ENCODE data around the gene ATP8A2. TPM values are rescaled to one million over a fixed set of nuclear protein-coding genes. Genes with fewer than 3 reads are reported as not detected.
A peak's percentile ranks its signal among the peaks of the same experiment; 100 is the strongest.

Gene ATP8A2
- total and polyA plus RNA-seq, 2 of the 8 experiments (the other 6 are each of a cell fraction or from before 2014, with no cell fraction given): 2.4 to 8.3 TPM

- DNase-seq (ENCODE audit: low read depth in 1 of 2, low spot score in 2 of 2): no peak
- Histone ChIP-seq H2BK120ac (replicated peaks; ENCODE audit: low read depth, low read length) (no peak overlapping the region), H2AFZ (ENCODE audit: low read length) (no peak overlapping the region), H3K4me3 (ENCODE audit: extremely low read depth in 1 of 4, insufficient read depth in 2 of 4, low read depth in 3 of 4, low read length in 4 of 4) (peak overlapping the region; percentile 32 to 68 (median 55)), H3K4me2 (ENCODE audit: insufficient read depth in 1 of 2, low read depth in 2 of 2, low read length in 2 of 2) (peak overlapping the region; percentile 74 to 84), H3K9me3 (ENCODE audit: insufficient read depth in 2 of 2, low read depth in 1 of 2, low read length in 1 of 2) (no peaks in the 10 kb centered on the region), H2BK15ac (ENCODE audit: low read length) (no peak overlapping the region), H3K36me3 (ENCODE audit: control insufficient read depth in 2 of 4, insufficient read depth in 4 of 4, low read length in 3 of 4) (peaks cover 0 to 7% (median 4%) of the 10 kb centered on the region in 4 experiments; a peak in 5 of 8 replicates), H3K4me1 (replicated peaks in 1 of 4; ENCODE audit: control insufficient read depth in 3 of 4, insufficient read depth in 4 of 4, low read length in 3 of 4) (peaks cover 2 to 3% (median 2%) of the 10 kb centered on the region in 4 experiments; a peak in 4 of 7 replicates), H3K23ac (ENCODE audit: insufficient read length) (no peak overlapping the region), H3K56ac (replicated peaks; ENCODE audit: insufficient read length, low read depth, low read length) (no peak overlapping the region), H3K18ac (ENCODE audit: extremely low read depth, low read length) (peak overlapping the region; percentile 72; the same call in 1 of the 2 replicates), H2BK12ac (ENCODE audit: low read depth, low read length) (no peak overlapping the region), H4K20me1 (replicated peaks in 1 of 2; ENCODE audit: control insufficient read depth in 1 of 2, insufficient read depth in 2 of 2, low read length in 2 of 2) (peaks cover 2 to 5% of the 10 kb centered on the region in 2 experiments), H4K91ac (replicated peaks; ENCODE audit: insufficient read length, low read length) (no peak overlapping the region), H3K23me2 (ENCODE audit: low read depth, low read length) (peaks cover 18% of the 10 kb centered on the region; the same call in 1 of the 2 replicates), H3K14ac (ENCODE audit: insufficient read length) (no peak overlapping the region), H2BK5ac (ENCODE audit: low read depth, low read length) (no peak overlapping the region), H3K79me1 (ENCODE audit: low read depth, low read length) (no peaks in the 10 kb centered on the region), H2AK5ac (ENCODE audit: low read depth, low read length) (no peak overlapping the region), H3K79me2 (ENCODE audit: control insufficient read depth in 1 of 2, insufficient read depth in 2 of 2, low read length in 2 of 2) (peaks cover 0 to 9% of the 10 kb centered on the region in 2 experiments; a peak in 1 of 4 replicates), H3K27ac (ENCODE audit: low read depth, low read length) (no peak overlapping the region), H3K4ac (replicated peaks; ENCODE audit: insufficient read length, low read depth, low read length) (no peak overlapping the region), H2BK20ac (ENCODE audit: low read length) (no peak overlapping the region), H4K8ac (ENCODE audit: extremely low read depth, insufficient read depth, low read length) (peak overlapping the region; percentile 70; the same call in 1 of the 2 replicates), H4K5ac (ENCODE audit: insufficient read length, low read depth, low read length) (no peak overlapping the region), H3K9ac (replicated peaks in 1 of 4; ENCODE audit: extremely low read depth in 1 of 4, low read depth in 3 of 4, low read length in 3 of 4) (peak overlapping the region in 3 of 4 experiments; percentile 16 to 78 (median 25); a peak in 3 of 7 replicates), H3K27me3 (replicated peaks in 1 of 4; ENCODE audit: control insufficient read depth in 3 of 4, extremely low read depth in 1 of 4, insufficient read depth in 3 of 4, low read length in 3 of 4) (peaks cover 9 to 45% (median 23%) of the 10 kb centered on the region in 4 experiments)
- POLR2A ChIA-PET (ENCODE audit: partially characterized antibody): interaction anchor here (0.6 to 2.6 kb wide), 23 partner anchors 10 to 373 kb away, joined by 3 to 8 read pairs (median 3); no protein-coding TSS in a partner anchor
- 3% methylated on average over 30 of the region's 45 CpGs; no CpG with 5 or more reads in 1 of the 2 experiments for WGBS, 2 experiments (ENCODE audit: extremely low coverage in 1 of 2, insufficient coverage in 1 of 2, insufficient read length in 1 of 2, insufficient replicate concordance in 2 of 2, low coverage in 1 of 2, low lambda C conversion rate in 2 of 2, missing lambda C conversion rate in 1 of 2)
- no peak for FAIRE-seq
- CTCF ChIA-PET (ENCODE audit: partially characterized antibody): interaction anchor here (1.0 kb wide), 2 partner anchors 14 to 366 kb away, joined by 3 read pairs; no protein-coding TSS in a partner anchor
- TF ChIP-seq, protein P1, sequence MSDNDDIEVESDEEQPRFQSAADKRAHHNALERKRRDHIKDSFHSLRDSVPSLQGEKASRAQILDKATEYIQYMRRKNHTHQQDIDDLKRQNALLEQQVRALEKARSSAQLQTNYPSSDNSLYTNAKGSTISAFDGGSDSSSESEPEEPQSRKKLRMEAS (IDR thresholded peaks at IDR 0.05): peak; percentile 42; the same call in 1 of the 2 replicates
- TF ChIP-seq EZH2 (IDR thresholded peaks at IDR 0.05; ENCODE audit: low read depth, low read length, severe bottlenecking): peak; percentile 81
- TF ChIP-seq HDAC6 (IDR thresholded peaks at IDR 0.05; ENCODE audit: low read depth, low read length): no peak
- TF ChIP-seq SUZ12 (IDR thresholded peaks at IDR 0.05; ENCODE audit: low read length): peak; percentile 46; the same call in 1 of the 2 replicates
- TF ChIP-seq, protein P2, sequence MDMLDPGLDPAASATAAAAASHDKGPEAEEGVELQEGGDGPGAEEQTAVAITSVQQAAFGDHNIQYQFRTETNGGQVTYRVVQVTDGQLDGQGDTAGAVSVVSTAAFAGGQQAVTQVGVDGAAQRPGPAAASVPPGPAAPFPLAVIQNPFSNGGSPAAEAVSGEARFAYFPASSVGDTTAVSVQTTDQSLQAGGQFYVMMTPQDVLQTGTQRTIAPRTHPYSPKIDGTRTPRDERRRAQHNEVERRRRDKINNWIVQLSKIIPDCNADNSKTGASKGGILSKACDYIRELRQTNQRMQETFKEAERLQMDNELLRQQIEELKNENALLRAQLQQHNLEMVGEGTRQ (IDR thresholded peaks at IDR 0.05; ENCODE audit: low read length): no peak
- TF ChIP-seq KDM4A (IDR thresholded peaks at IDR 0.05; ENCODE audit: low read depth, low read length, severe bottlenecking): peak; percentile 53
- TF ChIP-seq JUN (IDR thresholded peaks at IDR 0.05; ENCODE audit: low read depth, low read length): no peak
- peak; percentile 48 for TF ChIP-seq RNF2 (IDR thresholded peaks at IDR 0.05; ENCODE audit: borderline replicate concordance, low read depth, low read length, missing control alignments, poor library complexity, severe bottlenecking)
- 0 out of 2 replicates have a peak, but pooled peaks have one; percentile 49 for TF ChIP-seq RBBP5 (IDR thresholded peaks at IDR 0.05; ENCODE audit: borderline replicate concordance, low read depth, low read length)
- TF ChIP-seq SIN3A (conservative IDR thresholded peaks at IDR 0.05 in 1 of 2, IDR thresholded peaks at IDR 0.05 in 1 of 2; ENCODE audit: low read depth in 1 of 2, low read length in 2 of 2): no peak
Measured at GRCh38 chr13:26051231-26051656, 679.5 kb downstream of the ATP8A2 start.

Data from H1 (cell line).